Epithelial cell of esophagus (primary cell): ENCODE results near the gene RASGEF1C.

Experiments
- DNase-seq: peaks from one replicate; pipeline ENCODE4 v3.0.0; 2010; ENCODE audit warnings: low read depth
- H3K4me3 ChIP-seq: 2 replicates; pipeline ENCODE4 v1.5.1; 2011; ENCODE audit warnings: mild to moderate bottlenecking, low read length, control low read depth
- CTCF ChIP-seq: IDR thresholded peaks from 2 replicates; pipeline ENCODE4 v1.5.1; 2011; ENCODE audit warnings: low read depth, mild to moderate bottlenecking, low read length, control low read depth, inconsistent platforms; ENCODE audit not compliant: insufficient read depth; ENCODE audit errors: missing control alignments

The RASGEF1C gene

GRCh38 chr5:180140079-180140554, 68.9 kb downstream of the RASGEF1C start:
- TF ChIP-seq CTCF: no peak
- no peak for DNase-seq
- no peak overlapping the region for H3K4me3 ChIP-seq

GRCh38 chr5:180139731-180140055, 69.3 kb downstream of the RASGEF1C start:
- no peak overlapping the region for H3K4me3 ChIP-seq
- no peak for DNase-seq

DNA sequence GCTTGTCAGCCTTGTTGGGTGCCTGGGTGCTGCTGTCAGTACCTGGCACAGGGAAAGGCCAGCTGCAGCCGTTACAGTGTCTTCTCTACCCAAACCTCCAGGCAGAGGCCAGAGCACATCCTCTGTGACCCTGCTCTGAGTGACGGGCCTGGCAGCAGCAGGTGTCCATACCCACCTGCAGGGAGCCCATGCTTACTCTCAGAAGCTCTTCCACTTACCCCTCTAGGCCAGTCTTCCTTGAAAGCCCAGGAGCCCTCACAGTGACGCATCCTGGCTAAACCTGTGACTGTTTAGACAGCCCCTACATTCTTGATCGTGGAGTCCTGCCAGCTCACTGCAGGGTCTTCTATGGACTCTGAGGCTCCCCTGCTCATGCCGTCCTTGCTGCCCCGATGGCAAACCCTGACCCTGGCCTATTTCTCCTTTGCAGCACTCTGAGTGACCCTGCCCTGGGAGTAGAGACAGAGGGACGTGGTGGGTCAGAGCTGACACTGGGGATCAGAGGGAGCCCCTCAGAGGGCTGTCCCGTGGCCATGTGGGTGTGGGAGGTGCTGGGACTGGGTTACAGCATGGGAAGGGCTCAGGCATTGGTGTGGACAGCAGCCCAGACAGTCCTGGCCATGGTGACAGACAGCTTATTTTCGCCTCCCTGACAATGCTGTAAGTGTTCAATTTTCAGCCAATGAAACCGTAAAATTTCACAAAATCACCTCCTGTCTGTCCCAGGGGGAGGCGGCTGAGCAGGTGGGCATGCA, 69.9 kb downstream of the RASGEF1C start:
- DNase-seq: no peak
- TF ChIP-seq CTCF: no peak
- no peak overlapping the region for H3K4me3 ChIP-seq

More at GRCh38 chr5:180139731-180140055, 69.3 kb downstream of the RASGEF1C start:
- TF ChIP-seq CTCF: no peak

DNA sequence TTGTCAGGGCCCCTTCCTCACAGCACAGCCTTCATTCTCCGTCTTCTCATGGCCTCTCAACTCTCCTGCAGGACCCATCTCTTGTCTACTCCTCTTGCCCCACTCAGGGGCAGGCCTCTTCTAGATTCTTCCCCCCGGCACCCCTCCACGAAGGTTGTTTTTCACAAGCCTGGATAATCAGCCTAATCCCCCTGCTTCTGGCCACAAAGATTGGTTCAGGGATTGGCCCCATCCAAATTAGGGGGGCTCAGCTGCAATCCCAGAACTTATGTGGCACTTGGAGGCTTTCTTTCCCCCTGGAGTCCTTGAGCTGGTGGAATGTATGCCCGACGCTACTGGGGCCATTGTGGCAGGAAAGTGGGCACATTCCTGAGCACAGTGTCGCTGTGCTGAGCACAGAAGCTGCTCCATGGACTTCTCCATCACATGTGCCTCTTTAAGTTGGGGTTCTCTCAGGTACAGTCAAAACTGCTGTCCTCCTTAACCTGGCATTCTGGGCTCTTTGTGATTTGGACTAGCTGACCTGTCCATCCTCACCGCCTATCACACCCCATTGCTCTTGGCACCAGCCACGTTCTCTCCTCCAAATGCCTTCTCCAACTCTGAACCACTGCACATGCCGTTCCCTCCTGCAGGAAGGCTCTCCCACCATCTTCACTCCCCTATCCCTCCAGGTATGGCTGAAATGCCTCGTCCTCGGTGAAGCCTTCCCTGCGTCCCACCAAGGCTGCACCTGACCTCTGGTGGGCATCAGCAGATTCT, 70.6 kb downstream of the RASGEF1C start:
- no peak for TF ChIP-seq CTCF
- no peak for DNase-seq
- H3K4me3 ChIP-seq: no peak overlapping the region

DNA sequence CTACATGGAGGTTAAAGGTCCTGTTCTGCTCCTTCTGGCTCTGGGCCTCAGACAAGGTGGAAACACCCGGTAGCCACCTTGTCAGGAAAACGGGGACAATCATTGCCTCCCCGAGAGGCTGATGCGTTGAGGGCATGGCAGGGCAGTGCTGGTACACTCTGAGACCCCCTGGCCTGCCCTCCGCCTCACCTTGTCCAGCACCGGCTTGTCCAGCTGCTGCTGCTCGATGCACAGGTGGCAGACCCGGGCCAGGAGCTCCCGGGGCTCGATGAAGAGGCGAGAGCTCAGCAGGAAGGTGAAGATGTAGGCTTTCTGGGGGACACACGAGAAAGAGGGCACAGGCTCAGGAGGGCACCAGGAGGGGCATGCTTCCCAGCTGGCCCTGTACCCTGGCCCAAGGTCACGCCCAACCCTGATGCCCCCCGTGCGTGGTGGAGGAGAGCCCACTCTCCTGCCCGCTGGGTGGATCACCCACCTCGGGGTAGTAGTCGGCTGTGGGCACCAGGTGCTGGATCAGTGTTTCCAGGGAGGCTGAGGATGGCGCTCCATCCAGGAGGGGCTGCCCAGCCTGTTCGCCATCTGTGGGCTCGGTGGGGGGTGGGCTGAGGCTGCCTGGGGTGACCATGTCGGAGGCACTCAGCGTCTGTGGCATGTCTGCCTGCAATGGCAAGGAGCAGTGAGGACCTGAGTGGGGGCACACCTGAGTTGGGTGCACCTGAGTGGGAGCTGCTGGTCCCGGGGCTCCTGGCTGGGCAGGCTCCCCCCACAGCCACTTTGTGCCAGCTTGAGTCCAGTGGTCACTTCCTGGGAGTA, 71.4 kb downstream of the RASGEF1C start:
- DNase-seq: no peak
- TF ChIP-seq CTCF: no peak
- H3K4me3 ChIP-seq: no peak overlapping the region

- no peak for DNase-seq
- TF ChIP-seq CTCF: no peak
- H3K4me3 ChIP-seq: no peak overlapping the region
These were observed 72.2 kb downstream of the RASGEF1C start for GRCh38 chr5:180136630-180137381.
